ENCODE data around the gene AXL.
A peak's percentile ranks its signal among the peaks of the same experiment; 100 is the strongest.

Gene AXL

GRCh38 chr19:41308450-41309179, 89.6 kb downstream of the AXL start:
- DNase-seq (ENCODE audit: low read depth) = peak; percentile 79

DNA sequence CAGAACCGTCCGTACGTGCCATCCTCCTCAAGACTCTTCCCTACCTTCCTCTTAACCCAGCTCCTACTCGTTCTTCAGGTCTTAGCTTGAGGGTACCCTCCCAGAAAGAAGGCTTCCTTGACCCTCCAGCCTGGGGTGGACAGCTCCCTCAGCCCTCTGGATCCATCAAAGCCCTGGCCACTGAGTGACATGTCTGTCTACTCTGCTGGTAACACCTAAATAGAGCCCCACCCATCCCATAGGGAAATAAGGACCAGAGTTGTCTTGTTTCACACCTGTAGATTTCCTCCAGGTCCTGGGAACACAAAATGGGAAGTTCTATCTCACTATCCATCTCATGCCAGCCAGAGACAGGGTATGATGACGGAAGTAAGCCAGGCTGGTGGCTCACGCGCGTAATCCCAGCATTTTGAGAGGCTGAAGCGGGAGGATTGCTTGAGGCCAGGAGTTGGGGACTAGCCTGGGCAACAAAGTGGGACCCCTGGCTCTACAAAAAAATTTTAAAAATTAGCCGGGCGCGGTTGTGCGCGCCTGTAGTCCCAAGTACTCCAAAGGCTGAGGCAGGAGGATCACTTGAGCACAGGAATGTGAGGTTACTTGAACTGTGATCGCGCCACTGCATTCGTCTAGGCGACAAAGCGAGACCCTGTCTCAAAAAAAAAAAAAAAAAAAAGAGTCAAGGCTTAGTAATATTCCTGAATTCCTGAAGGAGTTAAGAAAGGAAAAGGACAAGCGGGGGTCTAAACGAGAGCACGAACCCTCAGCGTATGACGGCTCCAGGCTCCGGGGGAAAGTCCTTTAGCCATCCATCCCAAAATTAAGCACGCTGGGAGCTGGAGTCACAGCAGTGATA, 90.4 kb downstream of the AXL start:
- no peak for DNase-seq (ENCODE audit: low read depth)

- peak; percentile 71 for DNase-seq (ENCODE audit: low read depth)
Observed at GRCh38 chr19:41310033-41310831, 91.2 kb downstream of the AXL start, which contains the start of gene CCDC97. Gene CCDC97 (plus strand): TSS chr19:41310172. CDS start chr19:41310311, 139 bp downstream.

GRCh38 chr19:41311072-41311471, 92.0 kb downstream of the AXL start:
- no peak for DNase-seq (ENCODE audit: low read depth)
